OCI-LY3 (cell line): ENCODE measurements around the gene LAMTOR3.

Experiments used
- CTCF ChIP-seq: fragments of 200-600, 300-600 bp; sonication (generic); IDR thresholded peaks from 2 replicates; pipeline ENCODE4 v1.5.1; 2014; ENCODE audit warnings: antibody characterized with exemption, low read length, low read depth
- EZH2phosphoT487 ChIP-seq: fragments of 200-600 bp; shearing (Covaris generic); IDR thresholded peaks from 2 replicates; pipeline ENCODE4 v1.6.1; 2018; ENCODE audit warnings: antibody characterized with exemption, mixed run types, low read depth

GRCh38 chr4:99918656-99919055 is 24.4 kb upstream of the LAMTOR3 start:
- no peak for TF ChIP-seq CTCF
- no peak for TF ChIP-seq EZH2phosphoT487
